GM12891 (cell line): ENCODE measurements around the gene CALY.

Source experiments
- POLR2A ChIP-seq: IDR thresholded peaks from 2 replicates; pipeline ENCODE4 v1.6.1; 2011; ENCODE audit warnings: low read depth, low read length, control low read depth
- TAF1 ChIP-seq: IDR thresholded peaks from 2 replicates; pipeline ENCODE4 v1.6.1; 2011; ENCODE audit warnings: low read depth, low read length, control low read depth

- TF ChIP-seq POLR2A: no peak
- TF ChIP-seq TAF1: no peak
These were observed 58.6 kb downstream of the CALY start for GRCh38 chr10:133277993-133278576.
